SKM-1 treated with dmso at 0.1 percent for 144 hours (cell line): ENCODE data around the gene AKNAD1.

Source experiments
- DNase-seq: peaks from one replicate; lab custom pipeline; 2025; ENCODE audit not compliant: unreplicated experiment; lab: John Stamatoyannopoulos, UW

The AKNAD1 gene

DNA sequence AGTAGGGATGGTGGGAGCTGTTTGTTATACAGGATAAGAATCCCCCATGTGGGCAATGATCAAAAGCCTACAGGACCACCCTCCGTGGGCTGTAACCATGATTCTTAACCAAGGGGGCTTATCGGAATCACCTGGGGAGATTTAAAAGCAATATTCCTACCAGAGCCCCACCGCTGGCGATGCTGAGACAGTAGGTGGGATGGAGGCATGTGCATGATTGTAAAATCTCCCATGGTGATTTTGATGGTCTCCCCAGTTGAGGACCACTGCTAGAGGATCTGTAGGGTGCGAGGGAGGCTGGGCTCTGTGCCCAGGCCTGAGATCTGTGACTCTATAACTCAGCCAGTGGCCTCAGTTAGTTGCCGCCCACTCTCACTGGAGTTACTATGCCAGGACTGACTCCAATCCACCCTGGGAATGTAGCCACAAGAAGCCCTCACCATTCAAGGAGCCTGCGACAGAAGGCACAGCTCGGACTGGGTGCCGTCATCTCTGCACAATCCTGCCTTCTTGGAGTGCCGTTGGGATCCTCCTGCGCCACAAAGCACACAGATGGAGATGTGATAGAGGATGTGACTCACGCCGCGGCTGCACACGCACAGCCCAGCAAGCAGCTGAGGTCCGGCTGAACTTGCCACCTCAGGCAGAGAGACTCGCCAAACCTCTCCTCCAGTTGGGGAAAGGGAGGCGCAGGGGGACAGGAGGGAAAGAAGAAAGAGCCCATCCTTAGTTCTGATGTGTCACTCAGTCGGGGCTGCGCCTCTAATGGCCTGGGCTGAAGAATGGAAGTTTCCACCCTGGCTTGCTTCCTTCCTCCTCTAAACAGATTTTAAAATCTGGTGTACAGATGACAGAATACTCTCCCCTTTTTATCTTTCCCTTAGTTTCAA lies 26.5 kb downstream of the AKNAD1 start:
- DNase-seq: no peak

DNA sequence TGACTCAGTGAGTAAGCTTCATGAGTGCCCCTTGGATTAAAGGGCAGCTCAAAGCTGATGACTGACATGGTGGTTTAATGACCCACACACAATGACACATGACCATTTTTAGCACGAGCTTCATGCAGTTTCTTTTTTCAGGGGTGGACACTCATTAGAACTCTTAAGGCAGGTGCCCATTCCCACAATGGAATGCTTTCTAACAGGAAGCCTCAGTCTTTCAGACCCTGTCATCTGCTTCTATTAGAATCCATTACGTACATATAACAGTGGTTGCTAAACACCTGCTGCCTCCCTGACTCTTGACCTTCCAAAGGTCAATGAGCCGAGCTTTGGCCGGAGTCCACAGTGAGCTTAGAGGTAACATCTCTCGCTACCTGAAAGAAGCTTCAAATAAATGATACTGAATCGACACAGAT lies 27.4 kb downstream of the AKNAD1 start:
- DNase-seq: no peak

DNA sequence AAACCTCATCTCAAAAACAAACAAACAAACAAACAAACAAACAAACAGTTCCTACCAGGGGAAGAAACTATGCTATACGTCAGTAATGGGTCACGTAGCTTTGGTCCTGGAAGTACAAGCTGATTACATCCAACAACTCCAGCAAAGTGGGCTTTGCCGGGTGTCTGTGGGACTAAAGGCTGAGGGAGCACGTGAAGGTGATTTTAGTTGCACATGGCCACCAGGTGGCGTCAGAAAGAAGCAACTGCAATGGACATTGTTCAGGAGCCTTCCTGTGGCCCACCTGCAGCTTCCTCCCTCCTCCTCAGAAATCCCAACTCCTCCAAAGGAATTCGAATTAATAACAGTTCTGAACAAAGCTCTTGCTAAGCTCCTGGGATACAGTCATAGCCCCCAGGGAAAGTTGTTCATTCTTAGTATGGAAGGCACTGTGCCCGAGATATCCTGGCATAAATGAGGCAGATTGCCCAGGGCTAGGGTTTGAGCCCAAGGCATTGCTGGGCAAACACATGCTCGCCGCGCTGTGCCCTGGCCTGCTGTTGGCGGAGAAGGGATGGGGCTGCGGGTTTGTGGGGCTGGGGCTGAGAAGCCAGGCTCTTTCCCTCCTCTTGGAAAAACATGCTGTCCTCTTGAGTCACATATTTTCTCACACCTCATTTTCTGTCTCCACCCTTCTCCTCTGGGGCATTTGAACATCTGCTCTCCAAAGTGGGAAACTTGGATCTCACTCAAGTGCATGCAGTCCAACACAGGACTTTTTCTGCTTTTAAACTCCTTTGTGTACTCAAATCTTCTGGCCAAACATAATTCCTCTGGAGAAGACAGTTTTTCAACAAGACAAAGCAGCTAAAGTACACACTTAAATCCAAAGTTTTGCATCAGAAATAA lies 28.6 kb downstream of the AKNAD1 start:
- peak; percentile 48 for DNase-seq

DNA sequence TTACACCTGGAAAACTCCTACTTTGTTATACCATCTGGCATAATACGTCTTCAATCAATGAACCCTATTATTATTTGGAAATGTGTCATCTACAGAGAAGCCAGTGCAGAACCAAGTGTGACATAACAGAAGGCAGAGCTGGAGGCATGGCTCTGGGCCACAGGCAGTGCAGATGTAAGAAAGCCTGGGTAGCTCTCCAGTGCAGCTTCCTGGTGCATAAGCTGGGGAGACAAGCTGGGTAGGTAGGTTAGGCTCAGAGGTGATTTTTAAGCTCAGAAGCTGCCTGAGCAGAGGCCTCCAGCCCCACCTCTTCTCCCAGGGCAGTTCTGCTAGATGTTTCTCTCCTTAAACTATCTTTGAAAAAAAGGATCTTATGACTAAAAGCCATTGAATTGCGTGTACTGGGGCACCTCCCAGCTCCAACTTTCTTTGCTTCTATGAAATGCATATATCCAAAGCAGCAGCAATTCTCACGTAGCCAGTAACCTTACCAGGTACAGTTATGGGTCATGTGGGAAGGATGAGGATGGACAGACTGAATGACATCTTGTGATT lies 30.7 kb downstream of the AKNAD1 start:
- DNase-seq: no peak

DNA sequence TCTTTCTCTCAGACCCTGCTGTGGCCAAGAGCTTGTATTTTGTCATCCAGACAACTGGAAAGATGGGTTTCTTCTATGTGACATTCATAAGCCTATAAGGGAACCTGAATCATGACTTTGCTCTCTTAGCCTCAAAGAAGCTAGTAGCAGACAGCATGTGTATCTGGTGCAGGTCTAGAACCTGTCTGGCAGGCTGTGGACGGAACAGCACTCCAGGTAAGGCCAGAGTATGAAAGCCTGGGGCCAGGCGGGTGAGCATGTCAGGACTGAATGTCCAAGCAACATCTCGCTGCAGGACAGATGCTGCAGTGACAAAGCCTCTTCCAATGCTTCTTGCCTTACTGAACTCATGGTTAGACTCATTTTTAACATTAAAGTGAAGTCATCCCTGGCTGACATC lies 32.8 kb downstream of the AKNAD1 start:
- no peak for DNase-seq

DNA sequence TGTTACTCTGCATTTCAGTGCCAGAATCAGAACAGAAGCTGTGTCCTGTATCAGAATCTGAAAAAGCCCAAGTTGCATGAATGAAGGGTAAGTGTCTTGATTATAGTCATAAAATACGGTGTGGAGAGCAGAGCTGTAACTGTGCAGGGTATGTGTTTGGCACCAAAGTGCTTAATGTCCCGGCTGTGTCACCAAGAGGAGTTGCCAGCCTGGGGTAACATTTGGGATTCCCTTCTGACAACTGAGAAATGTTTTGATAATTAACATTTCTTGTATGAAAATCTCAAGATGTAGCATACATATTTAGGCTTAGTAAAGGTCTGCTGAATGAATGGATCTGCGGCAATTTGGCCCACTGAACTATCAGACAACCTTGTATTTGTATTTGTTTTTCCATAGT lies 33.3 kb downstream of the AKNAD1 start:
- DNase-seq: no peak

DNA sequence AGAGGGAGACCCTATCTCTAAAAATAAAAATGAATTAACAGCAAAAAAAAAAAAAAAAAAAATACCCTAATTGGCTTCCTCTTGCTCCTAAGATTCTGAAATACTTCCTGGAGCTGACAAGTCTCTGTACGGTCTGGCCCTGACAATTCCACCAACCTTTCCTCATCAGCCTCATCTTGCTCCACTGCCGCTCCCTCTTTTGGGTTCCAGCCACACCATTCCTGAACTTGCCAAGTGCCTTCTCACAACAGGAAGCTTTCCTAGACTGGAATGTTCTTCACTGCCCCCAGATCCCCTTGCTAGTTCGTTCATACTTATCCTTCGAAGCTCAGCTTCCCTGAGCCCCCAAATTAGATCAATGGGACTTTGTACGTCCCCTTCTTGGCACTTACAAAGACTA lies 37.0 kb downstream of the AKNAD1 start:
- no peak for DNase-seq

DNA sequence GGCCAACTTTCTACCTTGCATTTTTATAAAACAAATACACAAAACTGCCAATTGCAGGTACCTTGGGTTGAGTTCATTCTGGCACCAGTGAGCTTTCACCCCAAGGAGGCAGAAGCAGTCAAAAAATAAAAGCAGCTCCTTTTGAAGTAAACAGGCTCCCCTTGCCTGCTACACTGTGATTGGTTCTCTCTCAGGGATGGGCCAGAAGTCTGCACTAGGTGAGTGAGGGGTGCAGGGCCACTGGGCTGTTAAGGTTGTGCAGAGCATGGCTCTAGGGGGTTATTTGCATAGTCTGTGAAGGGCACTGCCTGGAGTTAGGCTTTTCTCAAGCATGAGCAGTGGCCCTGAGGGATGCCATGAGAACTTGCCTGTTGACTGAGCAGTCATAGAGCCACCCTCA lies 39.1 kb downstream of the AKNAD1 start:
- no peak for DNase-seq

DNA sequence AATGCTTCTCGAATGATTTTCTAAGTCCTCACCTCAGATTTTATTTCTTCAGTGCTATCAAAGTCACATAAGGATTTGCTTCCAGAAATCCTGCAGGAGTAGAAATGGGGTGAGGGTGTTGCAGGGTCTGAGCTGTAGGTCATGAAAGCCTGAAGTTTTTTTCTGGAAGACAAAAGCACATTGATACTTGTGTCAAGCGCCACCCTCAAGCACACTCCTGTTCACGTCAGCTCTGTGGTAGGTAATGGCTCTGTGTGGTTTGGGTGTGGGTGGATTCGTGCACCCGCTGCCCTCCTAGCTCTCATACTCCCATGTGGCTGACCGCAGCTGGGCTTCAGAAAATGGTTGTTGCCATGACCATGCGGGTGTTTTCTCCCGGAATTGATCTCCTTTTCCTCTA lies 39.9 kb downstream of the AKNAD1 start:
- DNase-seq: no peak

DNA sequence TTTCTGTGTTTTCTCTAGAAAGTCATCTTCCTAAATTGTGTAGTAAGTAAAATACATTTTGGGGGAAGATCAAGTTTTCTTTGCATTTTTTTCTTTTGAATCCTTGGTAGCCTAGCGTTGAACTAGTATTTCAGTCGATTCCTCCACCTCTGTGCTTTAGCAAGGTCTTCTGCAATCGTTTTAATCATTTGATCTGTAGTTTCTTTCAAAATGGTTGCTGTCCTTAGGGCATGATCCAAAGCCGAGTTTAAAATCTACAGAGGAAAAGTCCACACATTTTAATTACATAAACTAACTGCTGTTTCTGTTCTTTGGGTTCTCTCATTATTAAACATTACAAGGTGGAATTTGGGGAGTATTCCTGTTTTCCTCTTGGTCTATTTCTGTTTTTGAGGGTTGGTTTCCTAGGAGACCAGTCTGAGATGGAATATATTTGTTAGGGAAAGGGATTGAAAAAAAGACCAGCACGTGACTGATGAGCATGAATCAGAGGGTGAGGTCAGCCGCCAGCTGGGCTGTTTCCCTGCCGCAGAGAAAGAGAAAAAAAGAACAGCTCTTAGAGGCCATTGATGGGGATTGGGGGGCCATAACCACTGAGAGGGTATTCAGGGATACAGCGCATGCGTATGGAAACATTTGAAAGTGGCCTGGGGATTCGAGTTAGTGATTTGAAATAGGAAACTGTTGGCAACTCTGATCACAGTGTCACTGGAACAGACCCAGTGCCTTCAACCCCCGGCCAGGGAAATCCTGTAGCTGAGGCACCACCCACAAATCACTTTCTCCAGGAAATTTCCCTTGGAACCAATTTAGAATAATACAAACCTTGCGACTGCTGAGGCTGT lies 40.6 kb downstream of the AKNAD1 start:
- no peak for DNase-seq

DNA sequence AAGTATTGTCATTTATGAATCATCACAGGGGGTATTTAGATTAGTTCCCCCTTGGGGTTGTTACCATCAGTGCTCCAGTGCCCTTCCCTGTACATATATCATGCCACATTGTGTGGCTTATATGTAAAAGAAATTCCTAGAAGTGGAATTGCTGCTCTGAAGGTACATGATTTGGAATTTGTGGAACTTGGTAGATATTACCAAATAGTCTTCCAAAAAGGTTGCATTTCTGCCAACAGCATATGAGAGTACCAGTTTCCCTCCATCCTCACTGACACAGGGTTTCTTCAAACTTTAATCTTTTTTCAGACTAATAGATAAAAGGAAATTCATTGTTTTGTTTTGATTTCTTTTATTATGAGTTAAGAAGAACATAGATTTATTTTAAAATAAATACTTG lies 41.3 kb downstream of the AKNAD1 start:
- no peak for DNase-seq

DNA sequence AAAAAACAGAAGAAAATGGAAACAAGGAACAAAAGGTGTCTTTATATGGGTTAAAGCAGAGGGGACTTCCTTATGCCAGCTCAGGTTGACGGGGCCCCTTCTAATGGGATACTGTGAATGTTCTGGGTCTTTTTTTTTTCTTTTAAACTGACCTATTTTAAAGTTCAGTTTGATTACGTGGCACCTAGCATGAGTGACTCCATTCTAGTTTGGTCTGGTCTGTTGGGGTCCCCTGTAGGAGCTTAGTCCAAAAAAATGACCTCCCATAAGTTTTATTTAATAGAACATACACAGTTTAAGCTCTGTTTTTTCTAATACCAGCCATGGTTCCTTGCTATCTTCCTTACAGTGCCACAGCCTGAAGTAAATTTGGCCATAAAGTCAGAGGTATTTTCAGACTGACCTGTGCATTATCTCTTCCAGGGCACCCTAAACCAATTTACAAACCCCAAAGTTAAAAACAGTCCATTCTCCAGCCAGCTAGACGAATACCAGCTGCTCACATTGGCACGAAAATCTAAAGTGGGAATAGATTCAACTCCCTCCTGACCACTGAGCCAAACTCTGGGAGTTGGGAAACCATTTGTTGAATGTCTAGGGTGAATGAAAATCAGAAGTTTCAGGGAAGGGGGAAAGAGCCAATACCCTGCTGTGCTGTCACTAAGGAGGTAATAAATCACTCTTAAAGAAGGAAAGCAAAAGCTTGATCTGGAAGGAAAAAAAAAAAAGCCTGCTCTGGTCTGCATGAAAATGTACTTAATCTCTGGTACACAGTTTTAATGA lies 42.4 kb downstream of the AKNAD1 start:
- DNase-seq: no peak

DNA sequence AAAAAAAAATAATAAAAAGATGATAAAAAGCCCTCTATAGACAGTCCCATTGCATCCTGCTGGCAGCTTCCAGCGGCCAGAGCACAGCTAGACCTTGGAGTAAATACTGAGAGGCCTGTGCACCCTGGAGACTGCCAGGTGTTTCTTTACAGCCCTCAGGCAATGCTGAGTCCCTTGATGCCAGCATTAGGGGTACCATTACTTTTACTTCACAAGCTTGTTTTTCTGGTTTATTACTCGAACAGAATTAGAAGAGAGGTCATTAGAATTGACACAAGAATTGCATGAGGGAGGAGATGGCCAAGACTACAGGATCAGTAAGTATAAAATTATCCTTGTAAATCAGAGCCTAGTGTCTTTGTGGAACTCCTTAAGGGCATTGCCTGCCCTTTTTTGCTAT lies 43.6 kb downstream of the AKNAD1 start:
- DNase-seq: no peak

DNA sequence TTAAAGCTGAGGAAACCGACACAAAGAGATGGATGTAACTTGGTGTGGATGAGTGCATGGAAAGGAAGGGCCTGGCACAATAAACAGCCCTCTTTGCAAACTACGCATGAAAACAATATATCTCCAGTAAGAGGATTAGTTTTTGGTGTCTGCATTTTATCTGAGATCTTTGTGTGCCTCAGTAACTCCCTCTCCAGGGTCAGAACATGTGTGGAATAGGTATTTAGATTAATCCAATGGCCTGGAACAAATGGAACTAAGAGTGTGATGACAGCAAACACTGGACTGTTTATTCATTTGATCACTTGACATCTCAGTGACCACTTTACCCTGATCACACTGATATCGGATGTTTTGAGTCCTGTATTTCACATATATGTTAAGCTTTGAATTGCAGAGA lies 45.3 kb downstream of the AKNAD1 start:
- DNase-seq: no peak

DNA sequence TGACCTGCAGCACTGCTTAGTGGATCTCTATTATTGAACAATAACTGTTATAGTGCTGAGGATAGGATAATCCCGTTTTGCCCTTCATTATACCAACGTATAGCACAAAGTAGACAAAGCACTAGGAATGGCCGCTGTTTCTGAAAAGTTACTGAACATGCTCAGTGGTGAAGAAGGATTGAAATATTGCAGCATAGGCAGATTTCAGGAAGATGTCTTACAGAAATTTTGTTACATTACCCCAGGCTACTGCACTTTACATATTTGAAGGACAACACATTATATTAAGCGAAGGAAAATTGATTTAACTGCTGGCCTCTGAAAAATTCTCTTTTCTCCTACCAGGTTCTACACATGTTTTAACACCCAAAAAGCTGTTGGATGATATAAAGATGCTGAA lies 48.5 kb downstream of the AKNAD1 start:
- no peak for DNase-seq

DNA sequence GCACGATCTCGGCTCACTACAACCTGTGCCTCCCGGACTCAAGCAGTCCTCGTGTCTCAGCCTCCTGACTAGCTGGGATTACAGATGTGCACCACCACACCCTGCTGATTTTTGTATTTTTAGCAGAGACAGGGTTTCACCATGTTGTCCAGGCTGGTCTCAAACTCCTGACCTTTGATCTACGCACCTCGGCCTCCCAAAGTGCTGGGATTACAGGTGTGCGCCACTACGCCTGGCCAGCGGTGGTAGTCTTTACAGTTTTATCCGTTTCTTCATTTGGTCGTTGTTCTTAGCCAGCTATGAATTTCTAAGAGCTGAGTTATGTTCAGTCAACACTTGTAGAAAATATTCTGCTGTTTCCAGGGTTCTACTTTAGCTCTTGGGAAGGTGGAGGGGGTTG lies 53.3 kb downstream of the AKNAD1 start:
- DNase-seq: no peak

DNA sequence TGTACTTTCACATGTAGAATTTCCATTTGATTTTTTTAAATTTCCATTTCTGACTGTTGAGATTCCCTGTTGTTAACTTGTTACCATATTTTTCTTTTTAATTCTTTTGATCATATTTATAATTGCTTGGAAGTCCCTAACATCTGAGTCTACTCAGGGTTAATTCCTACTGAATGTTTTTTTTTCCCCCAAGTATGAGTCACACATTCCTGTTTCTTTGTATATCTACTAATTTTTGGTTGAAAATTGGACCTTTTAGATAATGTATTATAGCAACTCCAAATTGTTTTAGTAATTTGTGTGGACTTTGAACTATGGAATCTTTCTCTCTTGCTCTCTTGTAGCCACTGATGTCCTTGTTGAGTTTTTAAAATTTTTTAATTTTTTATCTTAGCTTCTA lies 55.8 kb downstream of the AKNAD1 start:
- DNase-seq: no peak

DNA sequence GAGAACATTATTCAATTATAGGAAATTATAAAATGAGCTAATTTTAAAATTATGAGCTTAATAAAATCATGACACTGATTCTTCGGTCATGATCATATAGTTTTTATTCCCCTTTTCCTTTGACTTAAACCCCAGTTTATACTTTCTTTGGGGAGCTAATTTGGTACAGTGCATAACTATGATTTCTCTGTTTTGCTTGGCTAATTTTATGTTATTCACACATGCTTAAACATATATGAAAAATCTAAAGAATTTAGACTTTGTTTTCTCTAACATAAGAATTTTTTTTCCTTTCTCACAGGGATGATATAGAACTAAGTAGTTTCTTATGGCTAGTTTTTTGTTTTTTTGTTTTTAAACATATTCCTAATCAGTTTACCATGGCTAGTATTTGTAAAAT lies 57.9 kb downstream of the AKNAD1 start:
- DNase-seq: no peak

DNA sequence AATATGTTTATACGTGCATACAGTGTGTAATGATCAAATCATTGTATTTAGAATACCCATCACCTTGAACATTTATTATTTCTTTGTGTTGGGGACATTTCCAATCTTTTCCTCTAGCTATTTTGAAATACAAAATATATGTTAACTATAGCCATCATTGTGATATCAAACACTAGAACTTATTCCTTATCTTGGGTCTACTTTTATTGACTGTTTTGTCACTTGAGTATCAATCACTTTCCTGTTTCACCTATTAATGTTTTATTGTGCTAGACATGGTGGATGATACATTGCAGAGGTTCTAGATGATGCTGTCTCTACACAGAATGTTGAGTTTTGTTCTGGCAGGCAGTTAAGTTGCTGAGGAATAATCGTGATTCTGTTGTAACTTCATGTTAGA lies 64.5 kb downstream of the AKNAD1 start:
- no peak for DNase-seq

DNA sequence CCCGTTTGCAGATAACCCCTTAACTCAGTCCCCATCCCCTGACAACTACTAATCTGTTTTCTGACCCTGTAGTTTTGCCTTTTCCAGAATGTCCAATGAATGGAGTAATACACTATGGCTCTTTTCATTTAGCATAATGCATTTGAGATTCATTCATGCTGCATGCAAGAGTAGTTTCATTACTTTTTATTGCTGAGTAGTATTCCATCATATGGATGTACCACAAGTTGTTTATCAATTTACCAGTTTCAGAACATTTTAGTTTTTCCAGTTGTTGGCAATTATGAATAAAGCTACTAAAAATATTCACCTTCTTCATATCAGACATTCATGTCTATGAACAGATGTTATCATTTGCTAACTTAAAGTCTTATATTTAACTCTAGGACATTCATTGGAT lies 65.1 kb downstream of the AKNAD1 start:
- DNase-seq: no peak
